Stimulated activated CD4-positive, alpha-beta T cell treated with anti-CD3 and anti-CD28 coated beads, TNF-alpha, amount 100 ng/mL, for 24 hours (primary cell): Measurements from ENCODE around the gene CAV2.
A peak's percentile ranks its signal among the peaks of the same experiment; 100 is the strongest.
"Not testable (repeated sequence)": the region's sequence is repeated elsewhere in the genome, so short reads cannot be mapped to it uniquely, and the experiment has no call there.

Experiments used
- DNase-seq, 3 experiments: peaks; one replicate each; pipeline ENCODE4 v3.0.0-alpha.2; 2020; ENCODE audit warnings: low read depth in 3 of 3

The CAV2 gene

DNA sequence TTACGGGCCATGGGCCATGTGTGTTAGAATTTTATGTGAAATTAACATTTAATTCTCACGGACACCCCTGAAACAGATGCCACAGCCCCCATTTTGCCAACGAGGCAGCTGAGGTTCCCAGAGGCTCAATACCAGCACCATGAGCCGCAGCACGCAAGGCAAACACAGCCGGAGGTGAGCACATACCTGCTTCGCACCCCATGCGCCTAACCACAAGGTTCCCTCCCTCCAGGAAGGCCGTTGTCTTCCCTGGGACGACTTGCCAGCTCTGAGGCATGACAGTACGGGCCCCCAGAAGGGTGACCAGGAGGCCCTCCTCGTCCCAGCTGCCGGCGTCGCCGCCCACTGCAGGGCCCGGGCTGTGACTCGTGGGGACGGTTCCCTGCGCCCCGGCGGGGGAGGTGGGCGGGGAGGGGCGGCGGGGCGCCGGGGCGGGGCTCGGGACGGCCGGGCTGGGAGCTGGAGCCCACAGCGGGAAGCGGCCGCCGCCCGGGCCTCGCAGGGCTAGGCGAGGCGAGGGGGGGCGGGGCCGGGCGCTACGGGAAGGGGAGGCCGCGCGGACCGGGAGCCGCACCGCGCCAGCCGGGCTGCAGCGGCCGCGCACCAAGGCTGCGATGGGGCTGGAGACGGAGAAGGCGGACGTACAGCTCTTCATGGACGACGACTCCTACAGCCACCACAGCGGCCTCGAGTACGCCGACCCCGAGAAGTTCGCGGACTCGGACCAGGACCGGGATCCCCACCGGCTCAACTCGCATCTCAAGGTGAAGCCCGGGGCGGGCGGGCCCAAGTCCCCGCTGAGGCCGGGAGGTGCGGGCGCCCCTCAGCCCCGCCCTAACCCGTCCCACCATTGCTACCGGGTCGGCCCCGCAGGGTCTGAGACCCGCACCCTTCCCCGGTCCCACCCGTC is at the start of gene CAV2:
Gene CAV2 (plus strand): TSS at position 571 of the 910 bp plus-strand sequence. CDS start 44 bp downstream, at position 615.
- peak in 1 of 3 experiments; percentile 11 for DNase-seq

DNA sequence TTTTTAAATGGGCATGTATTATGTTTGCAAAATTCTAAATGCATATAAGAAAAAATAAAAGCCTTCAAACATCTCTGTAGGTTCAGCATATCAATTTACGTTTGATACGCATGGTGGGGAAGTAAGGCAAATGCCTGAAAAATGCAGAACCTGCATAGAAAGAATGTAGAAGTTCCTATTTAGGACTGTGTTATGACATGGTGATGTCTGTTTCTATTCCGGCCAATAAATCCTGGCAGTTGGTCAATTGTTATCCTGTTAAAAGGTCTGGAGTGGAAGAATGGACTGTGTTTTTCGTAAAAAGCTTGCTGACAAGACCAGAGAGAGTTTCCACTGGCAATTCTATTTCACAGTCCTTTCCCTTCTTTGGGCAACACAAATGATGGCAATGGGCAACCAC is 49.6 kb upstream of the CAV2 start:
- DNase-seq = no peak

- DNase-seq = no peak
These were observed 47.4 kb upstream of the CAV2 start for GRCh38 chr7:116451957-116452729.

- DNase-seq = no peak
These were observed 45.2 kb upstream of the CAV2 start for GRCh38 chr7:116454377-116454776.

- DNase-seq = no peak
These were observed 44.5 kb upstream of the CAV2 start for GRCh38 chr7:116455009-116455408.

- no peak for DNase-seq
These were observed 44.0 kb upstream of the CAV2 start for GRCh38 chr7:116455499-116455898.

GRCh38 chr7:116461500-116461899 is 38.0 kb upstream of the CAV2 start:
- no peak for DNase-seq

DNA sequence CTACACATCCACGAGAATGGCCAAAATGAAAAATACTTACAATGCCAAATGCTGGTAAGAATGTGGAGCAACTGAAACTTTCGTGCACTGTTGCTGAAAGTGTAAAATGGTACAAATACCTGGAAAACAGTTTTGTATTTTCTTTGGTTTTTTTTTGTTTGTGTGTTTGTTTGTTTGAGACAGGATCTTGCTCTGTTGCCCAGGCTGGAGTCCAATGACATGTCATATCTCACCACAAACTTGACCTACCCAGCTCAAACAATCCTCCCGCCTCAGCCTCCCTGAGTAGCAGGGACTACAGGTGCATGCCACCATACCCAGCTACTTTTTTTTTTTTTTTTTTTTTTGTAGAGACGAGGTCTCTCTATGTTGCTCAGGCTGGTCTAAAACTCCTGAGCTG is 35.6 kb upstream of the CAV2 start:
- DNase-seq = no peak

DNA sequence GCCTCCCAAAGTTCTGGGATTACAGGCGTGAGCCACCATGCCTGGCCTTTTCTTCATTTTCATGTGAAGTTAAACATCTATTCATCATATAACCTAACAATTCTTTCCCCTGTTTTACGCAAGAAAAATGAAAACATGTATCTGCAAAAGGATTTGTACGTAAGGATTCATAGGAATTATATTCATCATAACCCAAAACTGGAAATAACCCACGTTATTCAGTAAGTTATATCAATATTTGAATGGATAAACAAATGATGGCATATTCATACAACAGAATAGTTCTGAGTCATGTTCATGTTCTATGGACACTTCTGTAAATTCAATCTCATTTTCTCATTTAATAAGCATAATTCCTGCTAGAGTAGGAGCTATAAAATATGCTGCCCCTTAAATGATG is 35.2 kb upstream of the CAV2 start:
- no peak for DNase-seq

GRCh38 chr7:116465125-116465524 is 34.4 kb upstream of the CAV2 start:
- DNase-seq = no peak

DNA sequence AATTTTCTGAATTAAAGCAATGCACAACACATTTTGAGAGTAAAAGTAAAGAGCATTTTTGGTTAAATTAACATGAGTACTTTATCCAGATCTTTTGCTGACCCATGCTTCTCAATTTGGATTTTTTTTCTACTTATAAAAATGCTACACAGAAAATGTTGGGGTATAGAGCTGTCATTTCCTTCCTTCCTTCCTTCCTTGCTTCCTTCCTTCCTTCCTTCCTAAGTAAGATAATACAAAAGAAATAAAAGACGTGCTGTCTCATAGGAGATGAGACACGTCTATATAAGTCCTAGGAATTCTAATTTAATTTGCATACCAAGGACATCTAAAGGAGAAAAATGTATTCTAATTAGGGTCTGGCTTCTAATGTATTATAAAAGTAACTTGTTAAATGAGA is 31.0 kb upstream of the CAV2 start:
- DNase-seq = no peak

- DNase-seq = no peak
These were observed 21.9 kb upstream of the CAV2 start for GRCh38 chr7:116477625-116478024.

DNA sequence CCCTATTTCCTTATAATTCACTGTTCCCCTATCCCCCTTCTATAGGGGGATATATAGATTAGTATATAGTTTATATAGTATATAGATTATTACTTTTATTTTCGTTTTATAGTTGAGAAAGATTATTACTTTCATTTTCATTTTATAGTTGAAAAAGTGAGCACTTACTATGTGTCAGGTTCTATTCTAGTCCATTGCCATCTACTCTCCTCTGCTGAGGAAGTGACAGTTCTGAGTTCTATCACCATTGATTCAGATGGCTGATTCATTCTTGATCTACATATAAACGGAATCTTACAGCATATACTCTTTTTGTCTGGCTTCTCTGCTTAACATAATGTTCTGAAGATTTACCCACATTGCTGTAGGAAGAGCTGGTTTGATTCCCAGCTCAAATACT is 20.7 kb upstream of the CAV2 start:
- no peak for DNase-seq

GRCh38 chr7:116483271-116483942 is 16.1 kb upstream of the CAV2 start:
- no peak for DNase-seq

- not testable (repeated sequence) for DNase-seq
These were observed 15.1 kb upstream of the CAV2 start for GRCh38 chr7:116484389-116484788.

DNA sequence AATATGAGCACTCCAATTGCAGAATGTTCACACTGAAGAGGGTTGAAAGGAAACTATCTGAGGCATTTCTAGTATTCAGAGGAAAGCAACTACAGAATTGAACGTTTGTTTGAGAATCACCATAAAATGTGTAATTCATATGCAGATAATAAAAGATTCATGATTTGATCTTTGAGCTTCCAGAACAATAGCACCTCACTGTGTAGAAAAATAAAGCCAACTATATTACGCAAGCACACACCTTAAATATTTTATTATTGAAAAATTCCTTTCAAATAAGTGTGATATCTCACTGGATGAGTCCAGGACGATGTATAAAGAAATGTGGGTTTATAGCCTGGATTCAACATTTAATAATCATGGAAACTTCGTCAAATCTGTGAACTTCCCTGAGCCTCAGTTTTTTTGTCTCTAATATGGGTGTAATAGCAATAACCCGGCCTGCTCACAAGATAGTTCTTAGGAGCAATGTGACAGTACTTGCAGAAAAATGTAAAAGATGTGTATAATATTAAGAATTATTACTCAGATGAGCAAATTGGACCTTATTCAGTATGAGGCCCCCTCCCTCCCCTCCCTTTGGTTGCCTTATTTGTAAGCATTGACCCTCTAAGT is 11.5 kb upstream of the CAV2 start:
- no peak for DNase-seq

- no peak for DNase-seq
These were observed 9.2 kb upstream of the CAV2 start for GRCh38 chr7:116490351-116490750.

GRCh38 chr7:116491887-116492653 is 7.5 kb upstream of the CAV2 start:
- DNase-seq = no peak

- no peak for DNase-seq
These were observed 6.9 kb upstream of the CAV2 start for GRCh38 chr7:116492654-116493109.

DNA sequence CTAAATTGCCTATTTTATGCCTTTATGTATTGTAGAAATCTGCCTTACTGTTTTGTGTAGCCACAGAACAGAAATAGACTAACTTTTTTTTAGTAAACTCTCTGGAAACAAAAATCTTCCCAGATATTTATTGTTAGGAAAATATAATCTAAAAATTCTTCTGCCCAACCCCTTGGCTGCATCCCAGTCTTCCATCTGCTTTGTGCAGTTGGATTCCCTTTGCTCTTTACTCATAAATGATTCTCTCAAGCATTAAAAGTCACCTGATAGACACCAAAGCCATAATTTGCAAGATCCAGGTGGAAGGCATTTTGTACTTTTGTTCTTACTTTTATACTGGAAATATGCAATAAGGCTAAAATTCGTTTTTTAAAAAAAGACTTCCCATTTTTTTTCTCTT is 6.1 kb upstream of the CAV2 start:
- DNase-seq = no peak

DNA sequence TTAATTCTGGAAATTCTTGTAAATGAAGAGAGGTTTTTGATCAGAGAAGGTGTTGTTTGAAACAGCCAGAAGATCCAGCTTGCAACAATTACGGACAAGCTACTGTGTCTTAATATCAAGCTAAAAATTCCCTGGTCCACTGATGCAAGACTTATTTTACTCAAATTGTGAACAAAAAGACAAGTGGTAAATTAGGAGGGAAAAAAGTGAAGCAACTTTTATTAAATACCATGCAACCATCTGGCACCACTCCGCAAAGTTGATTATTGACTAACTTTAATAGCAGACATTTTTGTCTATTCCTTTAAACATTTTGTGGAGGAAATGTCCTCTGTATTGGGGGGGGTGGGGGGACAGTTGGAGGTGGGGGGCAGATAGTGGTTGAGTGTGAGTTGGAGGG is 5.1 kb upstream of the CAV2 start:
- no peak for DNase-seq
